ENCODE data around the gene ADCY1. TPM values are rescaled to one million over a fixed set of nuclear protein-coding genes. Genes with fewer than 3 reads are reported as not detected.

Gene ADCY1
- total and polyA plus RNA-seq, 2 donors (not counting 3 experiments of a cell fraction or from before 2014, with no cell fraction given) = 0.52 to 1.6 TPM

- POLR2A ChIA-PET = no interaction called here
- no peak for FAIRE-seq
- dilution Hi-C loops (cut with MboI; ENCODE audit: extremely low pct_ligation_motif_present, low sequenced_read_pairs) = no loop called here
- H3K79me2 ChIP-seq (ENCODE audit: control insufficient read depth, insufficient read depth, low read length) = no peaks in the 10 kb centered on the region
- H4K20me1 ChIP-seq (replicated peaks; ENCODE audit: control insufficient read depth, extremely low read depth, insufficient read depth, low read length) = no peaks in the 10 kb centered on the region
- DNase-seq (ENCODE audit: low read depth, low spot score) = no peak
- TF ChIP-seq JUN (IDR thresholded peaks at IDR 0.05; ENCODE audit: borderline replicate concordance, insufficient read depth, insufficient read length, low read depth) = no peak
- TF ChIP-seq MYC (IDR thresholded peaks at IDR 0.05; ENCODE audit: low read depth, low read length) = no peak
- no peak for TF ChIP-seq GATA2 (IDR thresholded peaks at IDR 0.05; ENCODE audit: insufficient read depth, insufficient read length, low read depth, low read length)
- TF ChIP-seq CTCF (IDR thresholded peaks at IDR 0.05; ENCODE audit: extremely low read depth in 1 of 2, insufficient read depth in 1 of 2, low read depth in 1 of 2, low read length in 2 of 2) = no peak
- no peak for TF ChIP-seq FOS (IDR thresholded peaks at IDR 0.05; ENCODE audit: borderline replicate concordance, insufficient read depth, low read length)
- TF ChIP-seq POLR2AphosphoS5 (IDR thresholded peaks at IDR 0.05; ENCODE audit: insufficient read depth, low read depth, low read length) = no peak
- TF ChIP-seq, protein P1, sequence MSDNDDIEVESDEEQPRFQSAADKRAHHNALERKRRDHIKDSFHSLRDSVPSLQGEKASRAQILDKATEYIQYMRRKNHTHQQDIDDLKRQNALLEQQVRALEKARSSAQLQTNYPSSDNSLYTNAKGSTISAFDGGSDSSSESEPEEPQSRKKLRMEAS (IDR thresholded peaks at IDR 0.05; ENCODE audit: insufficient read depth, insufficient read length) = no peak
- no peak for TF ChIP-seq EZH2 (IDR thresholded peaks at IDR 0.05; ENCODE audit: borderline replicate concordance, low read depth, low read length, severe bottlenecking)
- no peak for TF ChIP-seq POLR2A (IDR thresholded peaks at IDR 0.05; ENCODE audit: low read depth, low read length)
- intact Hi-C loops (cut with micrococcal nuclease) = no loop called here
- H3K27me3 ChIP-seq (ENCODE audit: control insufficient read depth in 2 of 2, insufficient read depth in 2 of 2, low read length in 2 of 2) = no peaks in the 10 kb centered on the region
- H2AFZ ChIP-seq (ENCODE audit: low read depth, low read length) = no peak overlapping the region
- H3K36me3 ChIP-seq (ENCODE audit: control insufficient read depth in 2 of 2, extremely low read depth in 1 of 2, insufficient read depth in 2 of 2, low read length in 2 of 2) = no peaks in the 10 kb centered on the region
- no peak overlapping the region for H3K4me2 ChIP-seq (ENCODE audit: insufficient read depth, low read length)
- no peaks in the 10 kb centered on the region for H3K4me1 ChIP-seq (ENCODE audit: control insufficient read depth, extremely low read depth, insufficient read depth, low read length)
- no TSS peak for BruUV-seq (replicated peaks)
- H3K9ac ChIP-seq (replicated peaks; ENCODE audit: extremely low read depth, insufficient read depth, low read length) = no peak overlapping the region
- H3K9me3 ChIP-seq (replicated peaks; ENCODE audit: control insufficient read depth, insufficient read depth, low read length) = no peaks in the 10 kb centered on the region
- CTCF ChIA-PET = no interaction called here
- no peak overlapping the region for H3K4me3 ChIP-seq (replicated peaks in 1 of 3; ENCODE audit: insufficient read depth in 1 of 3, low read depth in 1 of 3, low read length in 3 of 3)
- H3K27ac ChIP-seq (ENCODE audit: insufficient read depth, low read depth, low read length) = no peak overlapping the region
- no peaks in the 10 kb centered on the region for H3K9me1 ChIP-seq (replicated peaks; ENCODE audit: control insufficient read depth, extremely low read depth, insufficient read depth, low read length)
Measured at GRCh38 chr7:45659496-45660139, 85.5 kb downstream of the ADCY1 start.

All from endothelial cell of umbilical vein (primary cell).